MM.1S (cell line): ENCODE results near the gene YWHAG.
A peak's percentile ranks its signal among the peaks of the same experiment; 100 is the strongest.
"Not testable (repeated sequence)": the region's sequence is repeated elsewhere in the genome, so short reads cannot be mapped to it uniquely, and the experiment has no call there.

Source experiments
- DNase-seq: peaks from one replicate; pipeline ENCODE4 v3.0.0-alpha.2; 2015
- H2AFZ ChIP-seq: fragments of 300-600 bp; sonication (generic); 2 replicates; pipeline ENCODE4 v1.6.0; 2016; ENCODE audit warnings: antibody characterized with exemption, low read length
- H3F3A ChIP-seq: fragments of 300-600 bp; sonication (generic); 2 replicates; pipeline ENCODE4 v1.6.1; 2016; ENCODE audit warnings: mild to moderate bottlenecking, antibody characterized with exemption, low read length, moderate library complexity, mixed read lengths; ENCODE audit not compliant: insufficient read depth
- H3K27ac ChIP-seq: fragments of 300-600 bp; sonication (generic); 2 replicates; pipeline ENCODE4 v1.5.1; 2016; ENCODE audit warnings: mild to moderate bottlenecking, low read length
- H3K27me3 ChIP-seq: fragments of 300-600 bp; sonication (generic); replicated peaks from 2 replicates; pipeline ENCODE4 v1.6.0; 2016; ENCODE audit warnings: low read length; ENCODE audit not compliant: insufficient read depth
- H3K36me3 ChIP-seq: fragments of 300-600 bp; sonication (generic); replicated peaks from 2 replicates; pipeline ENCODE4 v1.6.1; 2016; ENCODE audit warnings: mild to moderate bottlenecking, low read length, mixed read lengths; ENCODE audit not compliant: insufficient read depth
- H3K4me1 ChIP-seq: fragments of 300-600 bp; sonication (generic); 2 replicates; pipeline ENCODE4 v1.6.1; 2016; ENCODE audit warnings: low read length, mixed read lengths
- H3K4me2 ChIP-seq: fragments of 300-600 bp; sonication (generic); 2 replicates; pipeline ENCODE4 v1.6.0; 2016; ENCODE audit warnings: low read depth, low read length
- H3K4me3 ChIP-seq: fragments of 300-600 bp; sonication (generic); 2 replicates; pipeline ENCODE4 v1.5.1; 2016; ENCODE audit warnings: low read length, mixed read lengths
- H3K79me2 ChIP-seq: fragments of 300-600 bp; sonication (generic); 2 replicates; pipeline ENCODE4 v1.6.1; 2016; ENCODE audit warnings: mixed run types, low read length, mixed read lengths
- H3K9ac ChIP-seq: fragments of 300-600 bp; sonication (generic); 2 replicates; pipeline ENCODE4 v1.6.1; 2016; ENCODE audit warnings: low read length, mixed read lengths
- H3K9me2 ChIP-seq: fragments of 300-600 bp; sonication (generic); replicated peaks from 2 replicates; pipeline ENCODE4 v1.6.1; 2016; ENCODE audit warnings: mild to moderate bottlenecking, low read length, mixed read lengths; ENCODE audit not compliant: insufficient read depth
- H3K9me3 ChIP-seq: fragments of 300-600 bp; sonication (generic); replicated peaks from 2 replicates; pipeline ENCODE4 v1.6.1; 2016; ENCODE audit warnings: mild to moderate bottlenecking, low read length, mixed read lengths; ENCODE audit not compliant: insufficient read depth
- H4K20me1 ChIP-seq: fragments of 300-600 bp; sonication (generic); 2 replicates; pipeline ENCODE4 v1.6.1; 2016; ENCODE audit warnings: mild to moderate bottlenecking, low read length, moderate library complexity, mixed read lengths; ENCODE audit not compliant: insufficient read depth
- EZH2 ChIP-seq: fragments of 300-600 bp; sonication (generic); optimal IDR thresholded peaks from 2 replicates; pipeline ENCODE3; 2017; ENCODE audit warnings: low read depth, mild to moderate bottlenecking, antibody characterized with exemption, low read length, mixed read lengths
- EZH2phosphoT487 ChIP-seq: fragments of 300-600 bp; sonication (generic); IDR thresholded peaks from 2 replicates; pipeline ENCODE4 v1.6.1; 2018; ENCODE audit warnings: antibody characterized with exemption, low read length
- TF ChIP-seq, protein P1 (sequence below): fragments of 300-600 bp; sonication (generic); IDR thresholded peaks from 2 replicates; pipeline ENCODE4 v1.5.1; 2016; ENCODE audit warnings: antibody characterized with exemption, low read length, mixed read lengths

Gene YWHAG

DNA sequence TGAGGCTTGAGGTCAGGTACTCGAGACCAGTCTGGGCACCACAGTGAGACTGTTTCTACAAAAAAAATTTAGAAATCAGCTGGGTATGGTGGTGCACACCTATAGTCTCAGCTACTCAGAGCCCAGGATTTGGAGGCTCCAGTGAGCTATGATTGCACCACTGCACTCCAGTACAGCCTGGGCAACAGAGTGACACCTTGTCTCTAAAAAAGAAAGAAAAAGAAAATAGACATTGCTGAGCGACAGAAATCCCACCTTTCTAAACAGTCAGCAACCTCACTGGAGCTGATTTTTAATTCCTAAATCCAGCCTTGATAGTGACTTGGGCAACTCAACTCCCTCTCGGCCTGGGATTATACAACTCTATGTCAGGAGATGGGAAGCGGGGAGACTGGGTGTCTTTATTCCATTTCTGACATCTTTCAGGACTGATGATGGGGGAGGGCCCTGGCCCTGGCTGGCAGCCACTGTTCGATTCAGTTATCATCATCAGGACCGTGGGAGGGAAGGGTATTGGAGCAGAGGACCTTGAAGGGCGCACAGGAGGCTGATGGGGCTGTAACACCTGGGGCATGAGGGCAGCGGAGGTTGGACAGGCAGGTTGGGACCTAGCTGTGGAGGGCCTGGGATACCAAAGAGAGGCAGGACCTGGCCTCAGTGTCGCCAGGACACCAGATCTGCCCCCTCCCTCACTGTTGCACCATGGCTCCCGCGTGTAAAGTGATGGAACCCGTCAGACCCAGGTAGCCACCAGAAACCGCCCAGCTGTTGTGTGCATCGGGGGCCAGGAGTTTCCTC lies 41.6 kb downstream of the YWHAG start:
- no peaks in the 10 kb centered on the region for H3K27me3 ChIP-seq
- H3K27ac ChIP-seq = peak overlapping the region; percentile 95; the same call in 1 of the 2 replicates
- H4K20me1 ChIP-seq = no peaks in the 10 kb centered on the region
- no peaks in the 10 kb centered on the region for H3K9me2 ChIP-seq
- H3F3A ChIP-seq = peaks cover 31% of the 10 kb centered on the region
- no peaks in the 10 kb centered on the region; the same call in 1 of the 2 replicates for H3K79me2 ChIP-seq
- DNase-seq = no peak
- H3K4me1 ChIP-seq = peaks cover 18% of the 10 kb centered on the region
- H3K36me3 ChIP-seq = no peaks in the 10 kb centered on the region
- H3K9me3 ChIP-seq = no peaks in the 10 kb centered on the region
- H3K4me2 ChIP-seq = peak overlapping the region; percentile 94
- H2AFZ ChIP-seq = peak overlapping the region; percentile 96
- H3K9ac ChIP-seq = peak overlapping the region; percentile 53; the same call in 1 of the 2 replicates
- TF ChIP-seq, protein P1, sequence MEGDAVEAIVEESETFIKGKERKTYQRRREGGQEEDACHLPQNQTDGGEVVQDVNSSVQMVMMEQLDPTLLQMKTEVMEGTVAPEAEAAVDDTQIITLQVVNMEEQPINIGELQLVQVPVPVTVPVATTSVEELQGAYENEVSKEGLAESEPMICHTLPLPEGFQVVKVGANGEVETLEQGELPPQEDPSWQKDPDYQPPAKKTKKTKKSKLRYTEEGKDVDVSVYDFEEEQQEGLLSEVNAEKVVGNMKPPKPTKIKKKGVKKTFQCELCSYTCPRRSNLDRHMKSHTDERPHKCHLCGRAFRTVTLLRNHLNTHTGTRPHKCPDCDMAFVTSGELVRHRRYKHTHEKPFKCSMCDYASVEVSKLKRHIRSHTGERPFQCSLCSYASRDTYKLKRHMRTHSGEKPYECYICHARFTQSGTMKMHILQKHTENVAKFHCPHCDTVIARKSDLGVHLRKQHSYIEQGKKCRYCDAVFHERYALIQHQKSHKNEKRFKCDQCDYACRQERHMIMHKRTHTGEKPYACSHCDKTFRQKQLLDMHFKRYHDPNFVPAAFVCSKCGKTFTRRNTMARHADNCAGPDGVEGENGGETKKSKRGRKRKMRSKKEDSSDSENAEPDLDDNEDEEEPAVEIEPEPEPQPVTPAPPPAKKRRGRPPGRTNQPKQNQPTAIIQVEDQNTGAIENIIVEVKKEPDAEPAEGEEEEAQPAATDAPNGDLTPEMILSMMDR = no peak
- TF ChIP-seq EZH2phosphoT487 (no peak), EZH2 (no peak)
- peak overlapping the region; percentile 89 for H3K4me3 ChIP-seq

DNA sequence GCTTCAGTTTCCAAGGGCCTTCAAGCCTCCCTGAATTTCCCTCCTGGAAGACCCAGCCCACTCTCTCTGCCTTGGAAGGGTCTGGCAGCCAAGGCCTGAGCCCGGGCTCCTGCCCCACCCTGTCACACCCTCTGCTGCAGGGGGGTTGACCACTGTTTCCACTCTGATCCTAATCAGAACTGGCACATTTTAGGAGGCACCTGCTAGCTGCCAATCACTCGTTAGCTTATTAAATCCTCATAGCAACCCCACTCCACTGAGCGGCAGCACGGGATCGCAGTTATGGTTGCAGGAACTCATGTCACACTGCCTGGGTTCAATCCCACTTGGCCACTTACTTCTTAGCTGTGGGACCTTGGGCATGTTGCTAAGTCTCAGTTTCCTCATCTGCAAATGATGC lies 43.4 kb downstream of the YWHAG start:
- Histone ChIP-seq H3K79me2 (no peaks in the 10 kb centered on the region; the same call in 1 of the 2 replicates), H3F3A (peaks cover 22% of the 10 kb centered on the region), H3K36me3 (no peaks in the 10 kb centered on the region), H3K27ac (no peak overlapping the region), H3K9ac (no peak overlapping the region), H2AFZ (no peak overlapping the region), H3K27me3 (no peaks in the 10 kb centered on the region), H3K9me3 (no peaks in the 10 kb centered on the region), H3K4me2 (no peak overlapping the region), H3K4me3 (no peak overlapping the region), H4K20me1 (no peaks in the 10 kb centered on the region), H3K9me2 (no peaks in the 10 kb centered on the region), H3K4me1 (peaks cover 18% of the 10 kb centered on the region)
- DNase-seq = no peak
- TF ChIP-seq EZH2phosphoT487 (no peak), EZH2 (no peak)
- TF ChIP-seq, protein P1 = no peak

DNA sequence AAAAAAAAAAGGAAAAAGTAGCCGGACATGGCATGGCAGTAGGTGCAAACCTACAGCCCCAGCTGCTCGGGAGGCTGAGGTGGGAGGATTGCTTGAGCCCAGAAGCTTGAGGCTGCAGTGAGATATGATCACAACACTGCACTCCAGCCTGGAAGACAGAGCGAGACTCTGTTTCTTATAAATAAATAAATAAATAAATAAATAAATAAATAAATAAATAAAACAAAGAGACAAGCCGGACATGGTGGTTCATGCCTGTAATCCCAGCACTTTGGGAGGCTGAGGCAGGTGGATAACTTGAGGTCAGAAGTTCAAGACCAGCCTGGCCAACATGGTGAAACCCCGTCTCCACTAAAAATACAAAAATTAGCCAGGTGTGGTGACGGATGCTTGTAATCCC lies 44.1 kb downstream of the YWHAG start:
- H3K27me3 ChIP-seq, H3K9me3 ChIP-seq, H3K9ac ChIP-seq, H4K20me1 ChIP-seq, DNase-seq, H3K4me2 ChIP-seq, H3K4me3 ChIP-seq, H2AFZ ChIP-seq, H3K27ac ChIP-seq, H3K79me2 ChIP-seq, H3K36me3 ChIP-seq, H3K9me2 ChIP-seq: not testable (repeated sequence)
- Histone ChIP-seq H3K4me1 (peaks cover 13% of the 10 kb centered on the region), H3F3A (peaks cover 17% of the 10 kb centered on the region)
